C4-2B (cell line): ENCODE results near the gene ITLN2.

Source experiments
- ZFX ChIP-seq: fragments of 450-650 bp; IDR thresholded peaks from 2 replicates; pipeline ENCODE4 v1.6.1; 2017
- TF ChIP-seq, protein P1 (sequence below): fragments of 450-650 bp; conservative IDR thresholded peaks from 2 replicates; pipeline ENCODE4 v1.5.1; 2017; ENCODE audit warnings: mild to moderate bottlenecking

DNA sequence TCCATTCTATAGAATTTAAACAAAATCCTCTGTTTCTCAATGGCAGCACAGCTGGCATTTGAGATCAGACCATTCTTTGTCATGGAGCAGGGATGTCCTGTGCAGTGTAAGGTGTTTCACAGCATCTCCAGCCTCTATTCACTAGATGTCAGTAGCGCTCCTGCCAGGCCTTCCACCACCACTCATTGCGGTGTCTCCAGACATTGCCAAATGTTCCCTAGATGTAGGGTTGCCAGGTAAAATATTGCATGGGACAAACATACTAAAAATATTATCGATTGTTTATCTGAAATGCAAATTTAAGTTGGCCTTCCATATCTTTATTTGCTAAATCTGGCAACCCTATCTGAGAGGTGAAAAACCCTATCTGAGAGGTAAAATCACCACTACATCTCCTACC, 11.7 kb downstream of the ITLN2 start:
- TF ChIP-seq, protein P1, sequence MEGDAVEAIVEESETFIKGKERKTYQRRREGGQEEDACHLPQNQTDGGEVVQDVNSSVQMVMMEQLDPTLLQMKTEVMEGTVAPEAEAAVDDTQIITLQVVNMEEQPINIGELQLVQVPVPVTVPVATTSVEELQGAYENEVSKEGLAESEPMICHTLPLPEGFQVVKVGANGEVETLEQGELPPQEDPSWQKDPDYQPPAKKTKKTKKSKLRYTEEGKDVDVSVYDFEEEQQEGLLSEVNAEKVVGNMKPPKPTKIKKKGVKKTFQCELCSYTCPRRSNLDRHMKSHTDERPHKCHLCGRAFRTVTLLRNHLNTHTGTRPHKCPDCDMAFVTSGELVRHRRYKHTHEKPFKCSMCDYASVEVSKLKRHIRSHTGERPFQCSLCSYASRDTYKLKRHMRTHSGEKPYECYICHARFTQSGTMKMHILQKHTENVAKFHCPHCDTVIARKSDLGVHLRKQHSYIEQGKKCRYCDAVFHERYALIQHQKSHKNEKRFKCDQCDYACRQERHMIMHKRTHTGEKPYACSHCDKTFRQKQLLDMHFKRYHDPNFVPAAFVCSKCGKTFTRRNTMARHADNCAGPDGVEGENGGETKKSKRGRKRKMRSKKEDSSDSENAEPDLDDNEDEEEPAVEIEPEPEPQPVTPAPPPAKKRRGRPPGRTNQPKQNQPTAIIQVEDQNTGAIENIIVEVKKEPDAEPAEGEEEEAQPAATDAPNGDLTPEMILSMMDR = peak; percentile 26
- TF ChIP-seq ZFX = no peak
